Measurements from ENCODE around the gene RNF213.

The RNF213 gene

DNA sequence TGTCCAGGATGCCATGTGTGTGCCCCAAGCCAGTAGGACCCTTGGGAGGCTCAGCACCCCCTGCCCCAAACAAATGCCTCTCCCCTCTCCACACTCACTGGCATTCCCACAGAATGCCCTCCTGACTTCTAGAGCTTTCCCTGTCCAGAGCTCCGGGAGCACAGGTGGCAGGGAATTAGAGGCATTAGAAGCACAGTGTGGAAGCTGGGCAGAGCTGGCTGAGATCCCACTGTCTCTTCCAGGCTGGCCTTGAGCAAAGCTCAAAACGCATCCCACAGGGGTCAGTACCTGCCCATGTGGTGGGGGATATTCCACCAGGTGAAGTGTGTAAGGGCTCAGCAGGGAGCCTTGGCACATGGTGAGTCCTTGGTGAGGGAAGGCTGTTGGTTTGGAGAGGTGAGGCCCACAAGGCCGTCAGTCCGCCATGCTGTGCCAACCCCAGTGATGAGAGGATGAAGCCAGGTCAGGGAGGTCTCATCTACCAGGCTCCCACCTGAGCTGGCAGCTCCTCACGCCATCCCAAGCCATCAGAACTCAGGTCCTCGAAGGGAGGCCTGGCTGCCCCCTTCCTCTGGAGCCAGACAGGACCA lies 172.4 kb downstream of the RNF213 start:
- Histone ChIP-seq H3K4me3 (ENCODE audit: insufficient read length, low read depth) (no peak overlapping the region), H3K27me3 (ENCODE audit: insufficient read depth, insufficient read length) (no peaks in the 10 kb centered on the region), H3K9ac (ENCODE audit: insufficient read length, low read depth) (no peak overlapping the region), H3K36me3 (ENCODE audit: insufficient read depth, insufficient read length, low read length) (peaks cover 9% of the 10 kb centered on the region), H3K9me3 (ENCODE audit: insufficient read depth, low read length) (no peaks in the 10 kb centered on the region), H3K4me1 (ENCODE audit: insufficient read depth, insufficient read length) (no peaks in the 10 kb centered on the region)
- no peak for DNase-seq (ENCODE audit: low read depth, low spot score)
- TF ChIP-seq YY1 (IDR thresholded peaks at IDR 0.05; ENCODE audit: insufficient read depth, insufficient read length) (no peak), SUZ12 (IDR thresholded peaks at IDR 0.05; ENCODE audit: extremely low read depth, insufficient read depth, insufficient read length) (no peak), ZNF274 (IDR thresholded peaks at IDR 0.05; ENCODE audit: low read depth, low read length) (no peak)

DNA sequence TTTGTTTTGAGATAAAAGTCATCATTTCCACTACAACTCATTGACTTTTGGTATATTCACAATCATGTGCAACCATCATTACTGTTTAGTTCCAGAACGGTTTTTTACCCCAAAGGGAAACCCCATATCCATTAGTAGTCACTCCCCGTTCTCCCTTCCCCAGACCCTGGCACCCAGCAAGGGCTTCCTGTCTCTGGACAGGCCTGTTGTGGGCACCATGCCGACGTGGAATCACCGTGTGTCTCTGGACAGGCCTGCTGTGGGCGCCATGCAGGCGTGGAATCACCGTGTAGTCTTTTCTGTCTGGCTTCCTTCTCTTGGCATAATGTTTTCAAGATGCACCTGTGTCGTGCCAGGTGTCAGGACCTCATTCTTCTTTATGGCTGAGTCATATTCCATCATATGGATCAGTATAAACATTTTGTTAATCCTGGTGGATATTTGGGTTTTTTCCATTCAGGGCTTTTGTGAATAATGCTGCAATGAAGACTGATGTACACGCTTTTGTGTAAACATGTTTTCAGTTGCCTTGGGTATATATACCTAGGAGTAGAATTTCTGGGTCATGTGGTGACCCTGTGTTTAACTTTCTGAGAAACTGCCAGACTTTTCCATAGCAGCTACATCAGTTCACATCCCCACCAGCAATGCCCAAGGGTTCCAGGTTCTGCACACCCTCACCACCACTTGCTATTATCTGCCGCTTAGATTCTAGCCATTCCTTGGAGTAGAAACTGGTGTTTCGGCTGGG lies 173.4 kb downstream of the RNF213 start:
- no peak for TF ChIP-seq YY1 (IDR thresholded peaks at IDR 0.05; ENCODE audit: insufficient read depth, insufficient read length)
- no peak for TF ChIP-seq ZNF274 (IDR thresholded peaks at IDR 0.05; ENCODE audit: low read depth, low read length)
- TF ChIP-seq SUZ12 (IDR thresholded peaks at IDR 0.05; ENCODE audit: extremely low read depth, insufficient read depth, insufficient read length): no peak
- H3K9me3 ChIP-seq (ENCODE audit: insufficient read depth, low read length): no peaks in the 10 kb centered on the region
- no peak overlapping the region for H3K9ac ChIP-seq (ENCODE audit: insufficient read length, low read depth)
- no peaks in the 10 kb centered on the region for H3K27me3 ChIP-seq (ENCODE audit: insufficient read depth, insufficient read length)
- no peaks in the 10 kb centered on the region for H3K4me1 ChIP-seq (ENCODE audit: insufficient read depth, insufficient read length)
- no peak overlapping the region for H3K4me3 ChIP-seq (ENCODE audit: insufficient read length, low read depth)
- no peaks in the 10 kb centered on the region for H3K36me3 ChIP-seq (ENCODE audit: insufficient read depth, insufficient read length, low read length)
- no peak for DNase-seq (ENCODE audit: low read depth, low spot score)

DNA sequence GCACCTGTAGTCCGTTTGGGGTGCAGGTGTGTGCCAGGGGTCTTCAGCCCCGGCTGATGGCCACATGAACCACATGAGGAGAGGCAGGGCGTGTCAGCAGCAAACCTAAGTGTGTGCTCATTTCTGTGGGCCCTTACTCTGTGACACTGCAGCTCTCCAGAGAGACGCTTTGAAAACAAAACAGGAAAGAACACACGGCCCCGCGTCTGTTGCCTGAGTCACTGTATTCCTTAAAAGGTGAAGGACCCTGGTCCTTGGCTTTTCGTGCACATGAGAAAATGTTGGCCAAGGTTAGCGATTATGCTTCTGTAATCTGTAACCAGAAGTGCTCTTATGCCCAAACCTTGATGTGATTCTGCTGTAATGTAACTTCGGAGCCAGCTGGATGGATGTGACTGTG lies 176.9 kb downstream of the RNF213 start:
- H3K9me3 ChIP-seq (ENCODE audit: insufficient read depth, low read length): no peaks in the 10 kb centered on the region
- no peak for DNase-seq (ENCODE audit: low read depth, low spot score)
- TF ChIP-seq YY1 (IDR thresholded peaks at IDR 0.05; ENCODE audit: insufficient read depth, insufficient read length) (no peak), SUZ12 (IDR thresholded peaks at IDR 0.05; ENCODE audit: extremely low read depth, insufficient read depth, insufficient read length) (no peak), ZNF274 (IDR thresholded peaks at IDR 0.05; ENCODE audit: low read depth, low read length) (no peak)
- H3K4me1 ChIP-seq (ENCODE audit: insufficient read depth, insufficient read length): no peaks in the 10 kb centered on the region
- no peaks in the 10 kb centered on the region for H3K36me3 ChIP-seq (ENCODE audit: insufficient read depth, insufficient read length, low read length)
- no peak overlapping the region for H3K9ac ChIP-seq (ENCODE audit: insufficient read length, low read depth)
- H3K27me3 ChIP-seq (ENCODE audit: insufficient read depth, insufficient read length): peaks cover 13% of the 10 kb centered on the region
- no peak overlapping the region for H3K4me3 ChIP-seq (ENCODE audit: insufficient read length, low read depth)

DNA sequence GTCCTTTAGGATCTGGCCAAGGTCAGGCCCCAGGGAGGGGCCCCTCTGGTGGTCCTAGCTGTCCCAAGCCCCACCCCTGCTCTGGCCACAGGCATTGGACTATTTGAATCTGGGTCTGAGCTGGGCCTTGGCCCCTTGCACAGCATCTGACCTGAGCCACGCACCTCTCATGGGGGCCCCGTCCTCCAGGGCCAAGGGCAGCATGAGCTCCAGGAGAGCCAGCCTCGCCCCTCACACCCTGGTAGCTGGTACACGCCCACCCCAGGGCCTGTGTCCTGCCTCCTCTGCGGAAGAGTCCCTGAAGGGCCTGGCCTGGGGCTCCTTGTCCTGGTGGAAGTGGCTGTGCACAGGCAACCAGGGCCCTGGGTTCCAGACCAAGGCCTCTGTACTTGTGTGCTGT lies 178.2 kb downstream of the RNF213 start:
- TF ChIP-seq YY1 (IDR thresholded peaks at IDR 0.05; ENCODE audit: insufficient read depth, insufficient read length) (no peak), SUZ12 (IDR thresholded peaks at IDR 0.05; ENCODE audit: extremely low read depth, insufficient read depth, insufficient read length) (no peak), ZNF274 (IDR thresholded peaks at IDR 0.05; ENCODE audit: low read depth, low read length) (no peak)
- no peaks in the 10 kb centered on the region for H3K36me3 ChIP-seq (ENCODE audit: insufficient read depth, insufficient read length, low read length)
- H3K9me3 ChIP-seq (ENCODE audit: insufficient read depth, low read length): no peaks in the 10 kb centered on the region
- H3K27me3 ChIP-seq (ENCODE audit: insufficient read depth, insufficient read length): peaks cover 25% of the 10 kb centered on the region
- H3K9ac ChIP-seq (ENCODE audit: insufficient read length, low read depth): no peak overlapping the region
- H3K4me3 ChIP-seq (ENCODE audit: insufficient read length, low read depth): no peak overlapping the region
- H3K4me1 ChIP-seq (ENCODE audit: insufficient read depth, insufficient read length): no peaks in the 10 kb centered on the region
- no peak for DNase-seq (ENCODE audit: low read depth, low spot score)

DNA sequence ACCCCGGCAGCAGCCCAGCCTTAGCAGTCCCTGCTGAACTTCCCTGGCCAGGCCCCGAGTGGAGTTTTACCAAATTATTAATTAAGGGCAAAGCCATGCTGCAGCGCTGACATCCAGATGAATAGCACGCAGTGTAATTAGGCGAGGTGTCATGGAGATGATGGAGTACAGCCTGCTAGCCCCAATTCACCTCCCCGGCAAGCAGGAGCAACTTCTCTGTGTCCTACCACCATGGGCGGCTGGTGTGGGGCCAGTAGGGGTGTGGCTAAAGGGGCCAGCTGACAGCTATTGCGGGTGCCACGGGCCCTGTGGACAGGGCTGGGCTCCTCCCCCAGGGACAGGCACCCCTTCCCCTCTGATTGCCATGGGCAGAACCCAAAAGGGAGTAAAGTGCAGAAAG lies 178.8 kb downstream of the RNF213 start:
- Histone ChIP-seq H3K4me3 (ENCODE audit: insufficient read length, low read depth) (no peak overlapping the region), H3K4me1 (ENCODE audit: insufficient read depth, insufficient read length) (no peaks in the 10 kb centered on the region), H3K9me3 (ENCODE audit: insufficient read depth, low read length) (no peaks in the 10 kb centered on the region), H3K36me3 (ENCODE audit: insufficient read depth, insufficient read length, low read length) (no peaks in the 10 kb centered on the region), H3K9ac (ENCODE audit: insufficient read length, low read depth) (no peak overlapping the region), H3K27me3 (ENCODE audit: insufficient read depth, insufficient read length) (peaks cover 31% of the 10 kb centered on the region)
- no peak for DNase-seq (ENCODE audit: low read depth, low spot score)
- TF ChIP-seq YY1 (IDR thresholded peaks at IDR 0.05; ENCODE audit: insufficient read depth, insufficient read length) (no peak), SUZ12 (IDR thresholded peaks at IDR 0.05; ENCODE audit: extremely low read depth, insufficient read depth, insufficient read length) (no peak), ZNF274 (IDR thresholded peaks at IDR 0.05; ENCODE audit: low read depth, low read length) (no peak)

DNA sequence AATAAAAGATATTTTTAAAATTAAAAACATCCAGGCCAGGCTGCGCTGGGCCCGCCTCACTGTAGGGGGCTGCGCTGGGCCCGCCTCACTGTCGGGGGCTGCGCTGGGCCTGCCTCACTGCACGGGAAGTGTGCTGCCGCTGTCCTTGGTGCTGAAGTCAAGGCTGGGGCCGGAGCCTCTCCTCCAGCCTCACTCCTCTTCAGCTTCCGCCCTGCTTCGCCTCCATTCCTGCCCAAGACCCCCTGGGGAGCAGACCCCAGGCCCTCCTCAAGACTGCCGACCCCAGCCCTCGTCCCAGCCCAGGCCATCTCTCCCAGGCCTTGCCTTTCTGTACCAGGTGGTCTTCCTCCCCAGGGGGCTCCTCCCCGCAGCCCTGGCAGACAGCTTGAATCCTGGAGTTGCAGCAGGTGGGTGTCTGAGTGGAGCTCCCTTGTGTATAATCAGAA lies 180.5 kb downstream of the RNF213 start:
- no peak for TF ChIP-seq YY1 (IDR thresholded peaks at IDR 0.05; ENCODE audit: insufficient read depth, insufficient read length)
- TF ChIP-seq ZNF274 (IDR thresholded peaks at IDR 0.05; ENCODE audit: low read depth, low read length): no peak
- no peak for TF ChIP-seq SUZ12 (IDR thresholded peaks at IDR 0.05; ENCODE audit: extremely low read depth, insufficient read depth, insufficient read length)
- H3K9me3 ChIP-seq (ENCODE audit: insufficient read depth, low read length): no peaks in the 10 kb centered on the region
- no peak overlapping the region for H3K4me3 ChIP-seq (ENCODE audit: insufficient read length, low read depth)
- peaks cover 12% of the 10 kb centered on the region for H3K4me1 ChIP-seq (ENCODE audit: insufficient read depth, insufficient read length)
- DNase-seq (ENCODE audit: low read depth, low spot score): peak; percentile 58
- H3K9ac ChIP-seq (ENCODE audit: insufficient read length, low read depth): no peak overlapping the region
- peaks cover 35% of the 10 kb centered on the region for H3K27me3 ChIP-seq (ENCODE audit: insufficient read depth, insufficient read length)
- H3K36me3 ChIP-seq (ENCODE audit: insufficient read depth, insufficient read length, low read length): no peaks in the 10 kb centered on the region

DNA sequence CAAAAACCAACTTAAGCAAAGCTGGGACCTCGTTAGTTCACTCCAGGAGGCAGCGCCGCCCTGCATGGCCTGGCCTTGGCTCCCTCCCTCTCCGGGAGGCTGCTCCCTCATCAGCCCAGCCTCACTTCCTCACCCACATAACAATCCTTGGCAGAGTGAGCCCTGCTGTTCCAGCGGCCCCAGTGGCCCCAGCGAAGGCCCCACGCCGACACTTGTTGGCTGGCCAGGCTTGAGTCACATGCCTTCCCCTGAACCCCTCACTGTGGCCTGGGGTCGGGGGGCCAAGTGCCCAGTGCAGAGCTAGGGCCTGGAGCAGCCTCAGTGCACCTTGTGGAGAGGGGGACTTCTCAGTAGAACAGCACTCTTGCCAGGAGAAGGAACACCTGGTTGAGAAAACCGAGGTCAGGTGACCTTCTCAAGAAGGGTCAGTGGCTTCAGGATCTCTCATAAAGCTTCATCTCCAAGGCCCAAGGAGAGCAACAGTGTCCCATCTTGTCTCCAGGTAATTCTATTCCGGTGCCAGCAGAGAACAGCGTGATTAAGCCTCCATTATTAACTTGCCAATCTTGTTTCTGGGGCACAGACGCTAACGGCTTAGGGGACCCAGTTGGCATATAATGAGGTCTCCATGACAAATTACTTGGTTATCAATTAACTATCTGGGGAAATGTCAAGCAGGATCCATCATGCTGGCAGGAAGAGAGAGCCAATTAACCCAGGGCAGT lies 181.1 kb downstream of the RNF213 start:
- TF ChIP-seq SUZ12 (IDR thresholded peaks at IDR 0.05; ENCODE audit: extremely low read depth, insufficient read depth, insufficient read length): no peak
- TF ChIP-seq ZNF274 (IDR thresholded peaks at IDR 0.05; ENCODE audit: low read depth, low read length): no peak
- no peak for TF ChIP-seq YY1 (IDR thresholded peaks at IDR 0.05; ENCODE audit: insufficient read depth, insufficient read length)
- DNase-seq (ENCODE audit: low read depth, low spot score): no peak
- peaks cover 35% of the 10 kb centered on the region for H3K27me3 ChIP-seq (ENCODE audit: insufficient read depth, insufficient read length)
- H3K4me3 ChIP-seq (ENCODE audit: insufficient read length, low read depth): no peak overlapping the region
- H3K4me1 ChIP-seq (ENCODE audit: insufficient read depth, insufficient read length): peaks cover 13% of the 10 kb centered on the region
- no peak overlapping the region for H3K9ac ChIP-seq (ENCODE audit: insufficient read length, low read depth)
- no peaks in the 10 kb centered on the region for H3K36me3 ChIP-seq (ENCODE audit: insufficient read depth, insufficient read length, low read length)
- H3K9me3 ChIP-seq (ENCODE audit: insufficient read depth, low read length): no peaks in the 10 kb centered on the region
